GM04504 (cell line): ENCODE results near the gene MEIKIN.
"Not testable (repeated sequence)": the region's sequence is repeated elsewhere in the genome, so short reads cannot be mapped to it uniquely, and the experiment has no call there.

Experiments
- DNase-seq: peaks from one replicate; pipeline ENCODE4 v3.0.0-alpha.2; 2012; ENCODE audit warnings: low read depth

The MEIKIN gene

DNA sequence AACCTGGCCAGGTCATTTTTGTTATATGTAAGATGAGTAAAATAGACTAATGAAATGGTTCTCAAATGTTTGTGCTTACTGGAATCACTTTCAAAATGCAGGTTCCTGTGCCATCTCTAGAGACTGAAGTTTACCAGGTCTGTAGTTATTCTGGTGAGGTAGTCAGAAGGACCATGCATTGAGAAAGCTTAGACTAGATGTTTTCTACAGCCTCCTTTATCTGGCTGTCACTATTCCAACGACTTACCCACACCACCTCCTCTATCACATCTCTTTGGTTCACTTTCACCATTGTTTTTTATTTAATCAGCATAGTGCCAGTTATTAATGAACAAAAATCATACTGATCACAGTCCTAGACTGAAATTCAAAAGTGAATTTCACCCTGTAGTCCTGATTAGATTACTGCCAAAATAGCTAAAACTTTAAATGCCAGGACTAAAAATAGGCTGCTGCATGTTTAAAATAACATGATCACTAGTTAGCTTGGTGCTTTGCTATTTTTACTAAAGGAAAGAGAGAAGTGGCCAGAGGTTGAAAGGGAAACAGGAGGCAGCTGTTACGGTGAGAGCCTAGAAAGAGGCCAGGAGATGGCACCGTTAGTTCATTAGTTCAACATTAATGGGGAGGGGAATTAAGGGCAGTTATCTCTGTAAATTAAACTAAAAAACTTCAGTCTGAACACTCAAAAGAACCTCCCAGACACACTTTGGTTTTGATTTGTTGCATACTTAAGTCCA lies 134.8 kb downstream of the MEIKIN start:
- no peak for DNase-seq

GRCh38 chr5:131796793-131797693 lies 148.4 kb downstream of the MEIKIN start, which contains the start of gene FNIP1:
Gene FNIP1 (minus strand): TSS chr5:131797017. CDS start chr5:131796921, 96 bp downstream.
- peak; percentile 90 for DNase-seq

- DNase-seq, result no peak
Observed at GRCh38 chr5:131795879-131796792, 149.3 kb downstream of the MEIKIN start.

GRCh38 chr5:131795228-131795627 lies 150.2 kb downstream of the MEIKIN start:
- DNase-seq, result no peak

GRCh38 chr5:131794586-131794985 lies 150.9 kb downstream of the MEIKIN start:
- DNase-seq, result no peak

DNA sequence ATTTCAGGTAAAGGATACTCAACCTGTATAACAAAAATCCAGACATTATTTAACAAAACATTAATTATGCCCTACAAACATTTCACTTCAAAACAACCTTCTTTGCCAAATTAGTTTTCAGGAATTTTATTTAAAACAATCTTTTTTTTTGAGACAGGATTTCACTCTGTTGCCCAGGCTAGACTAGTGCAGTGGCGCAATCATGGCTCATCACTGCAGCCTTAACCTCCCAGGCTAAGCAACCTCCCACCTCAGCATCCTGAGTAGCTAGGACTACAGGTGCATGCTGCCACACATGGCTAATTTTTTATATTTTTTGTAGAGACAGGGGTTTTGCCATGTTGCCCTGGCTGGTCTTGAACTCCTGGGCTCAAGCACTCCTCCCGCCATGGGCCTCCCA lies 152.6 kb downstream of the MEIKIN start:
- DNase-seq, result no peak

DNA sequence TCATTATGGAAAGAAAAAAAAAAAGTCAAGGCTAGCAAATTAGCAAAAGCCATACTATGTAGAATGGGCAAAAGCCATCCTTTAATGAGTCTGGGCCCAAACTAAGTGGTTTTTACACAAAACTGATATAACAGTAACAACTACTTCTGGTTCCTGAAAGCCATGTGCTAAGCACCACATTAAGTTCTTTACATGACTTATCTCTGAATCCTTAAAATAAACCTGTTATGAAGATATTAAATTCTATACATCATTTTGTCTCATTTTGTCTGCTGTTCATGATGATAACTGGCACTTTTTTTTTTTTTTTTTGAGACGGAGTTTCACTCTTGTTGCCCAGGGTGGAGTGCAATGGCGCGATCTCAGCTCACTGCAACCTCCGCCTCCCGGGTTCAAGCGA lies 153.6 kb downstream of the MEIKIN start:
- no peak for DNase-seq

DNA sequence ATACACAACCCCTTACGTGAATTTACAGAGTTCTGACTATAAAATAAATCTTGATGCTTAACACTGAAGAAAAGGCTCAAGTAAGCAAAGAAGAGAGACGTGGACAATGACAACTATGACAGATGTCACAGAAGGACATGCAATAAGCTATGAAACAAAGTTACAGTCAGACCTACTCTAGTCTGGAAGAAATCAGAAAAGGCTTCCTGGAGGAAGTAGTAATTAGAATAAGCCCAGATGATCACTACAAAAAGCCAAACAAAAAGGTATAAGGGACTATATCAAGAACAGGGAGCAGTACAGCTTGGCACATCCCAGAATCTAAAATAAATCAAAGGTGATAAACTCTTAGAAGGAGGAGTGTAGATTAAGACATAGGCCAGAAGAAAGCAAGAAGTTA lies 154.9 kb downstream of the MEIKIN start:
- no peak for DNase-seq

GRCh38 chr5:131789765-131790164 lies 155.7 kb downstream of the MEIKIN start:
- DNase-seq, result no peak

DNA sequence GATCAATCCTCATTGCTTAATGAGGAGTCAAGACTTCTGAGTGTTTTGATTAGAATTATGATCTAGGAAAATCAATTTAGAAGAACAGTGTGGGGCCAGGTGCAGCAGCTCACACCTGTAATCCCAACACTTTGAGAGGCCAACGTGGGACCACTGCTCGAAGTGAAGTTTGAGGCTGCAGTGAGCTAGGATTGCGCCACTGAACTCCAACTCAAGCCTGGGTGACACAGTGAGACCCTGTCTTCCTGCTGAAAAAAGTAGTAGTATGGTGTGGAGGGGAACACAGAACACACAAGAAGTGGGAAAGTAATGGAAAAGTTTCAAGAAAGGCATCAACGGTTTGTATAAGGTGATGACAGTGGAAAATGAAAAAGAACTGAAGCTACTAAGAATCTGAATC lies 157.7 kb downstream of the MEIKIN start:
- no peak for DNase-seq

DNA sequence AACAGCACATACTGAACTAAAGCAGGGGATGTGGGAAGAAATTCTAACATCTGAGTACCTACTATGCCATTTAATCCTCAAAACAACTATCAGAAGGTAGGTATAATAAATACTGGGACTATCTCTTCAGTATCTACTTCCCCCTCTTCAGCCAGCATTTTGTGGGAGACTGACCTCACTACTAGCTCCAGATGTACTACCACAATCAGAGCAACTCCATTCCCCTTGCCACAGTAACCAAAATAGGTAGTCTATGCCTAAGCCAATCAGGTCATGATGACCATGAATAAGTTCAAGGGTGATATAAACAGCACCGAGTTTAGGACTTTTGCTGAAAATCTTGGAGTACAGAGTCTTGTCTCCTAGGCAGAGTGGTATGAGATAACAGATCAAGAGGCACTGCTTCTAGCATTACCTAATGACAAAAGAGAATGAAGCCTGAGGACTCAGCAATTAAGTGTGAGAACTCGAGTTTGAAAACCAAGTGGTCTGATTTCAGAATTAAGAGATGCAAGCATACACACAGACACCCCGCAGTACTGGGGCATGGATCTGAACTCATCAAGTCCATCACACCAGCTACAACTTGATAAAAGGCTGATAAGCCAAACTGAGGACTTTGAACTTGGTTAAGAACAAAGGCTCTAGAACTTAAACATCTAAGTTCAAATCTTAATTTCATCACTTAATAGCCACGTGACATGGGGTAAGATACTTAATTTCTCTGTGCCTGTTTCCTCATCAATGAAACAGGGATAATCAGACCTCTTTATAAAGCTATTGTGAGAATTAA lies 158.4 kb downstream of the MEIKIN start:
- DNase-seq, result no peak

GRCh38 chr5:131786036-131786435 lies 159.4 kb downstream of the MEIKIN start:
- no peak for DNase-seq

- no peak for DNase-seq
Observed at GRCh38 chr5:131783874-131784273, 161.6 kb downstream of the MEIKIN start.

DNA sequence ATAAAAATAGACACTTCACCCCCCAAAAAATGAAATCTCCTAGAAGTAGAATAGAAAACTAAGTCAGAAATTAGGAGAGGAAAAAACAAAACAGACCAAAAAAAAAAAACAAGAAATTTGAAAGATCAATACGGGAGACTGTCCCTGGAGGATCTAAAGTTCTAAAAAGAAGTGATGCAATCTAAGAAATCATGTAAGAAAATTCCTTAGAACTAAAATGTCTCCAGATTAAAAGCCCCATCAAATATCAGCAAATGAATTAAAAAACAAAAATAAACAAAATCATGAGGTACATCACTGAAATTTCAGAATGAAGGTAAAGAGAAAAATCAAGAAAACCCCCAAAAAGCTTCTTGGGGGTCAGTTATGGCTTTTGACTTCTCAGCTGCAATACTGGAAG lies 162.1 kb downstream of the MEIKIN start:
- DNase-seq, result no peak

- DNase-seq, result no peak
Observed at GRCh38 chr5:131782717-131783116, 162.7 kb downstream of the MEIKIN start.

- DNase-seq, result not testable (repeated sequence)
Observed at GRCh38 chr5:131778141-131778540, 167.3 kb downstream of the MEIKIN start.

GRCh38 chr5:131776450-131776849 lies 169.0 kb downstream of the MEIKIN start:
- no peak for DNase-seq

DNA sequence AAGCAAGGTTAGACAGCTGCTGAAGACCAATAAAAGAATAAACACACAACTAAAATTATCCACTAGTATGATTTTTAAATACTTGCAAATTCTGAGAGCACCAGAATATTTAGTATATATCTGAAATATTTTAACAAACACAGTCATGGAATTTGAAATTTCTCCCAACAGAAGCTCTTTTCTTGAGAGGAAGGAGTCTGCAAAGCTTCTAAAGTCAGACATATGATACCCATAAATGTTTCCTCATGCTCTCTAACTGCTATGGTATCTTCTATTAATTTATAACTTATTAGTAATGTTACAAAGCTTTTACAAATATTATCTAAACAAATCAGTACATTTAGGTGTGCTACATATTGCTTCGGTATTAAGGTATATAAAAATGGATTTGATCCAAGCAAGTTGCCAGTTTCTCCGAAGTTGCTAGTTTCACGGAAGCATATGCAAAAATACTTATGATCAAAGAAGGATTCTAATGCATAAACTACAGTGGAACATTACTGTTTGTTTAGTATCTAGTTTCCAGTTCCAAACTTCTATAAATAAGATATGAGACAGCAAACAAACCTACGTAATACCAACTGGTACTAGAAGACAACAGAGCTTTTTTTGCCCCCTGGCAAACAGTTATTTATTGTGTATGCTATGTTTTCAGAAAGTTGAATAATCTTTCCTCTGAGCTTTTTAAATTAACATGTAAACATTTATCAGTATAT lies 170.7 kb downstream of the MEIKIN start:
- no peak for DNase-seq

DNA sequence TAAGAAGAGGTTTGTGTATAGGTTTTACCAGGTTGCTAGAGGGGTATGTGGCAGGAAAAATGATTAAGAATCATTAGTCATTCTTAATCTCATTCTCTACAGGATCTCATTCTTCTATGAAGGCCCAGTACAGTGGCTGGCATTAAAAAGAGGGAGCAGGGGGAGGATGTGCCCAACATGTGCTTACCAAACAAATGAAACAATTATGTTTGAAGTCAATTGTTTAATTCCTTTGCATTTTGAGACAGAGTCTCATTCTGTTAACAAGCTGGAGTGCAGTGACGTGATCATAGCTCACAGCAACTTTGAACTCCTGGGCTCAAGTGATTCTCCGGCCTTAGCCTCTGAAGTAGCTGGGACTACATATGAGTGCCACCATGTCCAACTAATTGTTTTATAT lies 171.7 kb downstream of the MEIKIN start:
- no peak for DNase-seq

GRCh38 chr5:131771692-131772091 lies 173.8 kb downstream of the MEIKIN start:
- no peak for DNase-seq

DNA sequence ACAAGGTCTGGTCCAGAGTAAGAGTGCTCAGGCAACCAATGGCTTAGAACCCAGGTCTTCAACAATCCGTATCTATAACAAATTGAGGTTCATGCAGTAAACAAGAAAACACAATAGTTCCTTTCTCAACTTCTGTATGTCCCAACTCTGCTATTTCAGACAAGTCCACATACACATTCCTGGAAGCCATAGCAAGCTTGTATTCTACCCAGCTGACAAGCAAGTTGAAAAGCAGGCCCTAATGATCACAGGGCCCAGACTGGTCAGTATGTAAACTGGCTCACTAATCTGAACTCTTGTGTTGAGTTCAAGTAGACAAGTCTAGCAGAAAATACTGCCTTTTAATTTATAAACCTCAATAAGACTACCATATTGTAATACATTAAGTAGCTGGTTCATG lies 175.5 kb downstream of the MEIKIN start:
- DNase-seq, result no peak
